Right hindlimb (tissue), 1 donor: ENCODE data around the gene MAPT.

ENCODE experiments used
- DNase-seq: peaks from one replicate; pipeline ENCODE4 v3.0.0-alpha.2; 2018

Gene MAPT

DNA sequence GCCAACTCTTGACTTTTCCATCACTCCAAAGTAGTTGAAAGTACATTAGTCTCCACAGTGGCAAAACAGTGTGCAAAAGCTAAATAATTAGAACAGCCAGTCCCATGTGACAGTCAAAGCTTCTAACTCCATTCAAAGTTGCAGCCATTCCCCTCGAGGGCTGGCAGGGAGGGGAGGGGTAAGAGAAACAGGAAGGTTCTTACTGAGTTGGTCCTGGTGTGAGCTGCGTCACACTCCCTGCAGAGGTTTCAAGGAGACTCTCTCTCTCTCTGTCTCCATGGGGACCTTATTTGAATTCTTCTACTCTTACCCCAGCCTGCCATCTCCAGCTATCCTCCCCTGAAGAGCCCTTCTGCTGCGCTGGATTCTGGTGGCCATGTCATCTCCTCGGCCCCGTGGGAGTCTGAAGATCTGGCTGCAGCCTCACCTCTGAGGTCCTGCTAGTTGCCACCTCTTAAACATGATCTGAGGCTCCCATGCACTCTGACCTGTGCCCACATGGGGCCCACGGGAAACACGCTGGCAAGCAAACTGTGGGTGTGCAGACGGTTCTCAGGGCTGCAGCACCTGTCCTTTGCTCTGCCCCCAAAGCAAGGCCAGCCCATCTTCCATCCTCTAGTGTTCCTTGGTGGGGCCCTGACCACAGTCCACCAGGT is 81.4 kb downstream of the MAPT start:
- no peak for DNase-seq

DNA sequence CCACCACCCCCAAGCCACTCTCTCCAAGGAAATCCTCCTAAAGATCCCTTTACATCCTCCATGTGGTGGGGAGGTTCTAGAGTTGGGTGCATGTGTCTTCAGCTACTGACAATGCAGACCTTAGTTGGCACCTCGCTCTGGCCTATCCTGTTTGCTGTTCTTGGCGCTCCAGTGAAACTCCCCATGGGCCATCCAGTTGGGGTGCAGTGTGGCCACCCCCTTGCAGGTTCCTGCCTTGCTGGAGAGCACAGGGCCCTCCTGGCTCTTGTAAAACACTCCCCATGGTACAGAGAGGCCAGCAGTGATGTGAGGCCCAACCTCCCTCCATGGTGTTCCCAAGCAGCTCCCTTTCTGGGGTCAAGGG is 82.0 kb downstream of the MAPT start:
- no peak for DNase-seq

DNA sequence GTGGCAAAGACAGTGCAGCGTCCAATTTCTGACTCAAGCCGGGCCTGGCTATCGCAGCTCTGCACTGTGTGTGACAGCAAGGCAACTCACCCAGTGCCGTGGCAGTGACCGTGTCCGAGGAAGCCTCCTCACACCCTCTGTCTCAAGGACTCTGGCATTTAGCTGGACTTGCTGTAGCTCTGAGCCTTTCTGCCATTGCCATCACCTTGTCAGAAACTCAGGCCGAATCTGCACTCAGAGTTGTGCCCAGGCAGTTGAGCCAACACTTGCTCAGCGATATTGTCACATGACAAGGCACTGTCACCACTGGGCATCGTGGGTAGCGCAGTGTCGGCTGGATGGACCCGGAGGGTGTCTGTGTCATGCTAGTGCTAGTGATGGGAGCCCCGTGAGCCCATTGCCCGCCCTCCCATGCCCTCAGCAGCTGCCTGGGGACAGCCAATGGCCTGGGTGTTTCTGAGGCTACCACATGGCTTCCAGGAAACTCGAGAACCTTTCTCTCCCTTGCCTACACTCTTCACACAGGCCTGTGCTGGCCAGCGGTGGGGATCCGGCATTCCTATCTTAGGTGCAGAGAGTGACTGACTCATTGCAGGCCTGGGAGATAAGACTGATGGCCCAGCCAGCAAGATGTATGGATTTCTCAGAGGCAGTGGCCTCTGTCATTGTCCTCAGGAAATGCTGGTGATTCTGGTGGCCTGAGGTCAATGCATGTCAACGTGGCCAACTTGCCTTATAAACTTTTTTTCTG is 82.6 kb downstream of the MAPT start:
- no peak for DNase-seq

DNA sequence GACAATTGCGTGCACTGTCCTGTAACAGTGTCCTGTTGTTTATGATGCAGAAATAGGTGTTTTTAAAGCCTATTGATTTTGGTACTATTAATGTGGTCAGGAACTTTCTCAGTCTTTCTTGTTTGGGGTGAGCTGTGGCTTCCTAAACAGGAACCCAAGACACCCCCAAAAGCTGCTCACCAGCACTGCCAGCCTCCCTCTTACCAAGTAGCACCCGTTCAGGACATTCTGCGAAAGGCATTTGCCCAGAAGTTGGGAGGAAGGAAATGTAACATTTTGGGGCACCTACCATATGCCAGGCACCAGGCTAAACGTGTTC is 83.1 kb downstream of the MAPT start:
- no peak for DNase-seq

DNA sequence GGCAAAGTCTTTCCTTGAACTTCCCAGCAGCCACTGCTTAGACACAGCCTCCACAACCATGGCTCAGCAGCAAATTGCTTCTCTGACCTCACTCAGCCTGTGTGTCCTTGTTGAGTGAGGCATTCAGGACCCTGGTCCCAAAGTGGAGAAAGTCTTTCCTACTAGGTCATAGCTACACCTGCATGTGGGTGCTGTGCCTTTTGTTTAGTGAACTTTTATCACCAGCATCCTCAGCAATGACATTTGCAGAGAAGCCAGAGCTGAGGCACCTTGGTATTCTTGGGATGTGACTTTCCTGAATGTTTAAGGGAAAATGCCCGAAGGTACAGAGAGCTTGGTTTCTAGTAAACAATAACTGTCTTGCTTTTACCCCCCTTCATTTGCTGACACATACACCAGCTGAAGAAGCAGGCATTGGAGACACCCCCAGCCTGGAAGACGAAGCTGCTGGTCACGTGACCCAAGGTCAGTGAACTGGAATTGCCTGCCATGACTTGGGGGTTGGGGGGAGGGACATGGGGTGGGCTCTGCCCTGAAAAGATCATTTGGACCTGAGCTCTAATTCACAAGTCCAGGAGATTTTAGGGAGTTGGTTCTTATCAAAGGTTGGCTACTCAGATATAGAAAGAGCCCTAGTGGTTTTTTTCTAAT is 83.7 kb downstream of the MAPT start:
- DNase-seq, result no peak

DNA sequence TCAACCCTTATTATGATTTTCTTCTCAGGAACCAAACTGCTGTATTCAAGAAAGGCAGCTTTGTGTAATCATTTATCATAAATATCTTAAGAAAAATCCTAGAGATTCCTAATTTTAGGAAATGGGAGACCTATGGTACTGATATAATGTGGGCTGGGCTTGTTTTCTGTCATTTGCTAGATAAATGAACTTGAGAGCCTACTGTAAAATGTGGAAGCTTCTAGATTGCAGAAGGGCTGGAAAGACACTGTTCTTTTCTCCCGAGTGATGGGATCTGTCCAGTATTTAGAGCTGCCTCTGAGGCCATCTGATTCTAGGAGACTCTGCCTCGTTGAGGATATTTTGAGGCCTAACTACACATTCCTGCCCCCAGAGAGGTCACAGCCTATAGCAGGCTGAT is 84.8 kb downstream of the MAPT start:
- no peak for DNase-seq

DNA sequence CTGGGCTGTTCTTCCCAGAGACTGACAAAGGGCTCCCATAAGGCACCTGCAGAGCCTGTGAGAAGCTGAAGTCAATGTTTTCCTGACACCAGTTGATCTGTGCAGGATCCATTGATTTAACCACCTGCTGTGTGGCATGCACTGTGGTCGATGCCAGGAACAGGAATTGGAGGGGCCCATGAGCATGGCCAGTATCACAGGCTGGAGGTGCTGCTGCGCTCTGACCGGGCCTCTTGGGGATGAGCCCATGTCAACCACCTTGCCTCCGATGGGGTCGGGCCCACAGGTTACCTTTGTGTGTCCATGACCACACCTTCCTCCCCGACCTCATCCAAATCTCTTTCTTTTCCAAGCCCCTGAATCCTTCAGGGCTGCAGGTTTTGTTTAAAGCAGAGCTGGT is 86.5 kb downstream of the MAPT start:
- DNase-seq, result no peak

DNA sequence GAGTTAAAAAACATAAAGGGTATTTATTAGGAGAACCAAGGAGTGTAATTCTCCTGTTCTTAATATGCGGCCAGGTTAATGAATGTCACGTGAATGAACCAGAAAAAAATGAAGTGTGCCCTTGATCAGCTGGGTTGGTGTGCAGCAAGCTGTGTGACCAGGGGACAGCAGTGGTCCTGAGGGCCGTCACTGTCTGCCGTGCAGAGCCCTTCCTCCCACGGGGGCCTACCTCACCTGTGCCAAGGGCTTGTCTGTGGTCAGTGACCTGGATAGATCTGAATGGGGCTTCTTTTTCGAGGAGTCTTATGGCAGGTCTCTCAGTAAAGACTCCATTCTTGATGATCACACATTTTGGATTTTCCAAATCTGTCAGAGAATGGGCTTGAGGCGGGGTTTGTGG is 87.0 kb downstream of the MAPT start:
- no peak for DNase-seq

DNA sequence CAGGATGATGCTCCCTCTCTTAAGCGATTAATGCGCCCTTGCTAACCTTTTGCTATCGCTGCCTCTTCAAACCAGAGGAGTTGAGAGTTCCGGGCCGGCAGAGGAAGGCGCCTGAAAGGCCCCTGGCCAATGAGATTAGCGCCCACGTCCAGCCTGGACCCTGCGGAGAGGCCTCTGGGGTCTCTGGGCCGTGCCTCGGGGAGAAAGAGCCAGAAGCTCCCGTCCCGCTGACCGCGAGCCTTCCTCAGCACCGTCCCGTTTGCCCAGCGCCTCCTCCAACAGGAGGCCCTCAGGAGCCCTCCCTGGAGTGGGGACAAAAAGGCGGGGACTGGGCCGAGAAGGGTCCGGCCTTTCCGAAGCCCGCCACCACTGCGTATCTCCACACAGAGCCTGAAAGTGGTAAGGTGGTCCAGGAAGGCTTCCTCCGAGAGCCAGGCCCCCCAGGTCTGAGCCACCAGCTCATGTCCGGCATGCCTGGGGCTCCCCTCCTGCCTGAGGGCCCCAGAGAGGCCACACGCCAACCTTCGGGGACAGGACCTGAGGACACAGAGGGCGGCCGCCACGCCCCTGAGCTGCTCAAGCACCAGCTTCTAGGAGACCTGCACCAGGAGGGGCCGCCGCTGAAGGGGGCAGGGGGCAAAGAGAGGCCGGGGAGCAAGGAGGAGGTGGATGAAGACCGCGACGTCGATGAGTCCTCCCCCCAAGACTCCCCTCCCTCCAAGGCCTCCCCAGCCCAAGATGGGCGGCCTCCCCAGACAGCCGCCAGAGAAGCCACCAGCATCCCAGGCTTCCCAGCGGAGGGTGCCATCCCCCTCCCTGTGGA is 88.6 kb downstream of the MAPT start:
- no peak for DNase-seq

DNA sequence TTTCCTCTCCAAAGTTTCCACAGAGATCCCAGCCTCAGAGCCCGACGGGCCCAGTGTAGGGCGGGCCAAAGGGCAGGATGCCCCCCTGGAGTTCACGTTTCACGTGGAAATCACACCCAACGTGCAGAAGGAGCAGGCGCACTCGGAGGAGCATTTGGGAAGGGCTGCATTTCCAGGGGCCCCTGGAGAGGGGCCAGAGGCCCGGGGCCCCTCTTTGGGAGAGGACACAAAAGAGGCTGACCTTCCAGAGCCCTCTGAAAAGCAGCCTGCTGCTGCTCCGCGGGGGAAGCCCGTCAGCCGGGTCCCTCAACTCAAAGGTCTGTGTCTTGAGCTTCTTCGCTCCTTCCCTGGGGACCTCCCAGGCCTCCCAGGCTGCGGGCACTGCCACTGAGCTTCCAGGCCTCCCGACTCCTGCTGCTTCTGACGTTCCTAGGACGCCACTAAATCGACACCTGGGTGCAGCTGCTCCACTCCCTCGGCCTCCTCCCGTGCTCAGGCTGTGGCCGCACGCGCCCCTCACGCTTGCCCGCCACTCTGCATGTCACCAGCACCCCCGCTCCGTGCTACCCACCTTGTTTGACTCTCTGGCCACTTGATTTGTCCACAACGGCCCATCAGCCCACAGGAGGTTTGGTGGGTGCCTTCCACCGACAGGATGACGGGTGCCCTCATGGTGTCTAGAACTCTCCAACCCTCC is 89.4 kb downstream of the MAPT start:
- no peak for DNase-seq

DNA sequence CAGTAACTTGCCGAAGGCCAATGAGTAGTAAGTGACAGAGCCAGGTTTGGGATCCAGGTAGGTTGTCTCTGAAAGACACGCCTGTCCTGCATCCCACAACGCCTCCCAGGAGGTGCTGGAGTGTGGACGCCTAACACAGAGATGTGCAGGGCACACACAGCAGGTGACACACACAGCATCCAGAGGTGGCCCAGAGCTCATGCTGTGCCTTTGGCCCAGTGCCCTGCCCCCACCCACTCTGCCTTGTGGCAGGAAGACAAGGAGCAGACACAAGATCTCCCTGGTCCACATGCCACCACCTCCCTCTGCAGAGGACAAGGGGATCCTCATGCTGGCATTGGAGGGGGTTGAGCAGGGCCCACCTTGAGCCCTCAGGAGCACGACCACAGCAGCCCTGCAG is 90.0 kb downstream of the MAPT start:
- DNase-seq, result no peak

DNA sequence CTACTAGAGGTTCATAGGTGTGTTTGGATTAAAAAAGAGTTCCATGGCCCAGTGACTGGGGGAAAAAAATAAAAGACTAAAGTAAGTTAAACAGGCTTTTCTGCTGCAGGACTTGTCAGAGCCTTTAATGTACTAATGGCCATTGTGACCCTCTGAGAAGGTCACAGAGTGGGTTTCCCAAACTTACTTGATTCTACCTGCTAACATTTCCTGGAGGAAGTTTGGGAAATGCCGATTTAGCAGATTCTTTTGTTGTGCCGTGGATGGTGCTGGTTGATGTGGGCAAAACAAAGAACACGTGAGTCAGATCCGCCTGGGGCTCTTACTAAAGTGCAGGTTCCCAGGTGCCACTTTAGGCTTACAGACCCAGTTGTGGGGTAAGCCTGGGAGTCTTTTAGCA is 91.1 kb downstream of the MAPT start:
- DNase-seq, result no peak

DNA sequence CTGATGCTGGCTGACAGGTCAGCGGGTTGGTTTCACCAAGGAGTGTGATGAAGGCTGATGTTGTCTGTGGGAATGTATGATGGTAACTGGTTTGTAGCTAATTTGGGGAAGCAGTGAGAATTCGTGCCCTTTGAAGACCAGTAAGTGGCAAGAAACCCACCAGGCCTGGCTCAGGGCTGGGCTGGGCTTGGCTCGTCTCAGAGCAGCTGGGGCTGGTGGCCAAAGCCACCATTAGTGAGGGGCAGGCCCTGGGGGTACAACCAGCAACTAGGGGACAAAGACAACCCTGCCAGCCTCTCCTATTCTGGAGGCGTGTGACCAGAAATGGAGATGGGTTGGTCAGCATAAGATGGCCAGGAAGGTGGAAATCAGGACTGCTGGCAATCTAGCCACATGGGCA is 91.7 kb downstream of the MAPT start:
- no peak for DNase-seq

DNA sequence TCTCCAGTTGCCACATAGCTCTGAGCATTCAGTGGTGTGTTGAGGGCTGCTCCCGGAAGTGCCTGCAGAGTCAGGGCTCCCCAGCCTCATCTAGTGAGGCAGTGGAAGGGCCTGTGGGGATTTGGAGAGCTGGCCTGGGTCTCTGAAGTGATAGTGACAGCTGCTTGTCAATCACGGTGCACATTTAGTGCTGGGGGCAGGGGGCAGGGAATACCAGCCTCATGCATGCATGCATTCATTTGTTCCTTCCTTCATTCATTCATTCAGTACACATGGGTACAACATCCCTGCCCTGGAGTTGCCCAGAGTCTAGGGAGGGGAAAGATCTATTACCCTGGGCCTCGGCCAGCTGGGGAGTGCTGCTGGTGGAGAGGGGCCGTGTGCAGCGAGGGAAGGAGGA is 93.4 kb downstream of the MAPT start:
- no peak for DNase-seq

DNA sequence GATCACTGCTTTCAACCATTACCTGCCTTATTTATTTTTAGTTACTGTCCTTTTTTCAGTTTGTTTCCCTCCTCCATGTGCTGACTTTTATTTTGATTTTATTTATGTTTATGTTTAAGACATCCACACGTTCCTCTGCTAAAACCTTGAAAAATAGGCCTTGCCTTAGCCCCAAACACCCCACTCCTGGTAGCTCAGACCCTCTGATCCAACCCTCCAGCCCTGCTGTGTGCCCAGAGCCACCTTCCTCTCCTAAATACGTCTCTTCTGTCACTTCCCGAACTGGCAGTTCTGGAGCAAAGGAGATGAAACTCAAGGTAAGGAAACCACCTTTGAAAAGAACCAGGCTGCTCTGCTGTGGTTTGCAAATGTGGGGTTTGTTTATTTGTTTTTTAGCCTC is 95.4 kb downstream of the MAPT start:
- DNase-seq, result no peak

DNA sequence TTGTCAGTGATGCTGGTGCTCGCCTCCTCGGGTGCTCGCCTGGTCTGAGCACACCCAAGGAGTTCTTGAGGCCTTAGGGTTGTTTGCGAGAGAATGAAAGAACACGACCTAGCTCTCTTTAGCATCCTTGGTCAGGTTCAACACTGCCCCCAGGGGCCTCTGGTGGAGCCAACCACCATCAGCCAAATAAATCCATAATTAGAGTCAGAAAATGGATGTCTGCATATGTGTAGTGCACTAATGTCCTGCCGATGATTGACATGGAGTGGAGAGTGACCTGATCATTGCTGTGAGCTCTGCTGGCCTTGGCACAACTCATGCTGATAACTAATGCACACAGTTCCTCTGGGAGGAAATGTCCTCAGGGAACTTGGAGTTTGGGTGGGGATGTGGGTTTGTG is 96.5 kb downstream of the MAPT start:
- DNase-seq, result no peak

DNA sequence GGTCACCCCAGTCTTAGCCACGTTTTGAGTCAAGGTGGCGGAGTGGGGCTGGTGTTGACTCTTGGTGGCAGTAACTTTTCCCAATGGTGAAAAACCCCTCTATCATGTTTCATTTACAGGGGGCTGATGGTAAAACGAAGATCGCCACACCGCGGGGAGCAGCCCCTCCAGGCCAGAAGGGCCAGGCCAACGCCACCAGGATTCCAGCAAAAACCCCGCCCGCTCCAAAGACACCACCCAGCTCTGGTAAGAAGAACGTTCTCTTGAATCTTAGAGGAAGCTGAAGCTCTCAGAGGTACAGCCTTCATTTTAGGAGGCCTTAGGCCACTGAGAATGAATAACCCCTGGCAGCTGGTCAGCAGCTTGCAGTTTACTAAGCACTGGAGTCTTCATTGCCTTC is 97.0 kb downstream of the MAPT start:
- no peak for DNase-seq

DNA sequence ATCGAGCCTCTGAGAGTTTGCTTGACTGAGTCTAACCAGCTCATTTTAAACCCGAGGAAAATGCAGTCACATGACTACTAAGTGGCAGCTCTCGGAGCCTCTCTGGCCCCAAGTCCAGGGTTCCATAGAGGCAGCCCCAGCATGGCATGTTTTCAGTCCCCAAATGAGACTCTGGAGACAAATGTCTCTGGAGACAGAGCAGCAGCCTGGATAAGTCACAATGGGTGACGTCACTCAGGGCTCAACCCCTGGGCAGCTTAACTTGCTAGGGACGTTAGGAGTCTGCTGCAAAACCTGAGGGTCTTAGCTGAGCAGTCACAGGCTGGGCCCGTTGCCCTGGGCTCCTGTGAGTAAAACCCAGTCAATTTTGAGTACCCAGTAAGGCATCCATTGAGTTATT is 97.8 kb downstream of the MAPT start:
- DNase-seq, result no peak

DNA sequence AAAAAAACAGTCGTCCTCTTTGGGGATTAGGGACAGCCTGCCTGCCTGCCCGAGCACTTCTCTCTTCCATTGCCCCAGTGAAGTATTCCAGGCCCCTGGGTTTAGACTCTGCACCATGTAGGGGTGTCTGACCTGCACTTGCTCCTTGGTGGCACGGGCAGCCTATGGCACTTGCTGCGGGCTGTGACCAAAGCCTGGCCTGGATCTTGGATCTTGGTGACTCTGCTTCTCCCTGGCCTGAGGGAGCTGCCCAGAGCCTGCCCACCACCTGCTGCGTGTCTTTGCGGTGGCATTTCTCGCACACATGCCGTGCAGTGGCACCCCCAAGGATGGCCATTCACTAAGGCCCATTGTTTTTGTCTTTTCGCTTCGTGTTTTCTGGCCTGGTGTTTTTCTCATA is 98.5 kb downstream of the MAPT start:
- no peak for DNase-seq

DNA sequence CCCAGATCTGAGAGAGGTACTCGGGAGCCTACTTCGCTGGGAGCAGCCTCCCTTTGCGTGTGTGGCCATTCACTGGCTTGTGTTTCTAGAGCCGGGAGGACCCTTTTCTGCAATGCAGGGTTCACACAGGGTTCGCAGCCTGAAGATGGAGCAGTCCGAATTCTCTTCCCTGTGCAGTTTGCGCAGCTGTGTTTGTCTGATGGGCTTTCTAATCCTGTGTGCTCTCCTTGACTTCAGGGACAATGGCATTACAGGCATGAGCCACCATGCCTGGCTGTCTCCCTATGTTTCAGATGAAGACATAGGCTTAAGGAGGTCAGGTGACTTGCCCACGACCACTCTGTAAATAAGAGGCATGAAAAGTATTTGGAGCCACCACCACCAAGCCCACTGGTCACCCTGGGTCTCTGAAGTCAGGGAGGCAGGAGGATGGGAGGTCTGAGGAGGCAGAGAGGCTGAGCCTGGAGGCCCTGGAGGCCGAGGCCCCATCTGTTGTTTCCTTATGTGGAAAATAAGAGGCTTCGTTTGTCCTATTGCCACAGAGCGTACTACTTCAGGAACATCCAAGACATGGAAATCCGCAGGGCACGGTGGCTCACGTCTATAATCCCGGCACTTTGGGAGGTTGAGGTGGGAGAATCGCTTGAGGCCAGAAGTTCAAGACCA is 99.7 kb downstream of the MAPT start:
- DNase-seq, result no peak

DNA sequence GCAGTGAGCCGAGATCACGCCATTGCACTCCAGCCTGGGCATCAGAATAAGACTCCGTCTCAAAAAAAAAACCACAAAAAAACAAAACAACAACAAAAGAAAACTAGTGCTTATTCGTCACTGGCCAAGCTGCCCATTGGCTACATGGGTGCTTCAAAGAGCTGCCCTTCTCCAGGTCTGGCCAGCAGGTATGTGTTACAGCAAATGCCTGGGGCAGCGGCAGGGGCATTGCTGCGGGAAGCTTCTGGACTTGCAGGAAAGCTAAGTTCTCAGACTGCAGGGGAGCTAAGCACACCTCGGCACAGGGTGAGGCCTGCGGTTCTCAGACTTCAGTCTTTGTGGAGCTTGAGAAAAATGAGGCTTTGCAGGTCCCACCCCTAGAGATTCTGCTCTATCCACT is 100.6 kb downstream of the MAPT start:
- DNase-seq, result no peak

DNA sequence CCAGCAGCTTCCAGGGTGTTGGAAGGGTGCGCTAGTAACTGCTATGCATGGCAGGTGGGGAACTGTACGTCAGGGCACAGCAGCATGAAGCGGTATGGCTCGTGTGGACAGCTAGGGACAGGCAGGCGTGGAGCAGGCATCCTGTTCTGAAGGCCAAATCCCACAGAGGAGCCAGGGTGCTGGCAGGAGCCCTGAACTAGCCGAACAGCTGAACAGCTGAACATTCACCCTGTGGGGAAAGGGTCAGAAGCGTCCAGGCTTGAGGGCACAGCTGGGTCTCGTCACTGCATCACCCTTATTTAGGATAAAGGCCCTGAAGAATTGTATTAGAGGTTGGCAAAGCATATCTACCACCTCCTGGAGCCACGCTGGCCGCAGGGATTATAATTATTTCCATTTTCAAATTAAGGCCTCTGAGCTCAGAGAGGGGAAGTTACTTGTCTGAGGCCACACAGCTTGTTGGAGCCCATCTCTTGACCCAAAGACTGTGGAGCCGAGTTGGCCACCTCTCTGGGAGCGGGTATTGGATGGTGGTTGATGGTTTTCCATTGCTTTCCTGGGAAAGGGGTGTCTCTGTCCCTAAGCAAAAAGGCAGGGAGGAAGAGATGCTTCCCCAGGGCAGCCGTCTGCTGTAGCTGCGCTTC is 101.4 kb downstream of the MAPT start:
- DNase-seq, result no peak
